Astrocyte (in vitro differentiated cells and primary cell): ENCODE results near the gene CTIF. TPM values are rescaled to one million over a fixed set of nuclear protein-coding genes. Genes with fewer than 3 reads are reported as not detected.

Source experiments
- DNase-seq: peaks from one replicate; pipeline ENCODE4 v3.0.0-alpha.2; 2010; ENCODE audit warnings: low read depth
- FAIRE-seq: peaks from 2 replicates; lab custom pipeline; 2011; peaks lifted over from hg19 to GRCh38; lab: Jason Lieb, UNC
- H2AFZ ChIP-seq: 2 replicates; pipeline ENCODE4 v1.6.0; 2012; ENCODE audit warnings: low read depth, low read length, inconsistent platforms
- H3K27ac ChIP-seq: 2 replicates; pipeline ENCODE4 v1.5.1; 2011; ENCODE audit warnings: low read depth, low read length, inconsistent platforms
- H3K27me3 ChIP-seq: 2 replicates; pipeline ENCODE4 v1.6.0; 2011; ENCODE audit warnings: low read length, inconsistent platforms; ENCODE audit not compliant: insufficient read depth
- H3K36me3 ChIP-seq: 2 replicates; pipeline ENCODE4 v1.5.1; 2011; ENCODE audit warnings: low read length, inconsistent platforms; ENCODE audit not compliant: insufficient read depth
- H3K4me1 ChIP-seq: 2 replicates; pipeline ENCODE4 v1.5.1; 2011; ENCODE audit warnings: low read length, inconsistent platforms; ENCODE audit not compliant: insufficient read depth
- H3K4me2 ChIP-seq: 2 replicates; pipeline ENCODE4 v1.6.0; 2012; ENCODE audit warnings: low read length, inconsistent platforms
- H3K4me3 ChIP-seq: 2 replicates; pipeline ENCODE4 v1.5.1; 2011; ENCODE audit warnings: low read depth, mild to moderate bottlenecking, low read length, inconsistent platforms; ENCODE audit not compliant: insufficient read depth
- H3K79me2 ChIP-seq: 2 replicates; pipeline ENCODE4 v1.6.0; 2012; ENCODE audit warnings: mild to moderate bottlenecking, low read length, inconsistent platforms; ENCODE audit not compliant: insufficient read depth
- H3K9ac ChIP-seq: 2 replicates; pipeline ENCODE4 v1.6.0; 2012; ENCODE audit warnings: mild to moderate bottlenecking, low read length, inconsistent platforms
- H3K9me3 ChIP-seq: 2 replicates; pipeline ENCODE4 v1.5.1; 2012; ENCODE audit warnings: low read depth, mild to moderate bottlenecking, low read length, inconsistent platforms; ENCODE audit not compliant: insufficient read depth
- H4K20me1 ChIP-seq: 2 replicates; pipeline ENCODE4 v1.6.0; 2012; ENCODE audit warnings: low read length, inconsistent platforms; ENCODE audit not compliant: insufficient read depth
- H3K27ac Mint-ChIP-seq: one replicate; pipeline ENCODE4 v1.8.0; 2021; ENCODE audit warnings: mild to moderate bottlenecking, mixed read lengths; ENCODE audit not compliant: unreplicated experiment
- H3K27me3 Mint-ChIP-seq: one replicate; pipeline ENCODE4 v1.8.0; 2021; ENCODE audit warnings: low read depth, mixed read lengths; ENCODE audit not compliant: unreplicated experiment
- H3K36me3 Mint-ChIP-seq: one replicate; pipeline ENCODE4 v1.8.0; 2021; ENCODE audit warnings: low read depth, mixed read lengths; ENCODE audit not compliant: unreplicated experiment
- H3K4me1 Mint-ChIP-seq: one replicate; pipeline ENCODE4 v1.8.0; 2021; ENCODE audit warnings: low read depth, mixed read lengths; ENCODE audit not compliant: unreplicated experiment
- H3K4me3 Mint-ChIP-seq: one replicate; pipeline ENCODE4 v1.8.0; 2021; ENCODE audit warnings: mild to moderate bottlenecking, moderate library complexity, mixed read lengths; ENCODE audit not compliant: unreplicated experiment
- H3K9me3 Mint-ChIP-seq: one replicate; pipeline ENCODE4 v1.8.0; 2021; ENCODE audit warnings: mild to moderate bottlenecking, mixed read lengths; ENCODE audit not compliant: unreplicated experiment
- EZH2 ChIP-seq: IDR thresholded peaks from 2 replicates; pipeline ENCODE4 v1.6.1; 2012; ENCODE audit warnings: mild to moderate bottlenecking, low read length, inconsistent platforms; ENCODE audit not compliant: insufficient read depth
- total RNA-seq: library from RNA; stranded (reverse); gene quantifications from 2 replicates; pipeline ENCODE4 v1.2.1, GENCODE V29; 2021
- TF ChIP-seq, protein P1 (sequence below): IDR thresholded peaks from 2 replicates; pipeline ENCODE4 v1.5.1; 2011; ENCODE audit warnings: low read depth, mild to moderate bottlenecking, inconsistent platforms, low read length, moderate library complexity; ENCODE audit not compliant: insufficient read depth

The CTIF gene
- total RNA-seq, 1 donor from 2014 or later = 101 TPM

DNA sequence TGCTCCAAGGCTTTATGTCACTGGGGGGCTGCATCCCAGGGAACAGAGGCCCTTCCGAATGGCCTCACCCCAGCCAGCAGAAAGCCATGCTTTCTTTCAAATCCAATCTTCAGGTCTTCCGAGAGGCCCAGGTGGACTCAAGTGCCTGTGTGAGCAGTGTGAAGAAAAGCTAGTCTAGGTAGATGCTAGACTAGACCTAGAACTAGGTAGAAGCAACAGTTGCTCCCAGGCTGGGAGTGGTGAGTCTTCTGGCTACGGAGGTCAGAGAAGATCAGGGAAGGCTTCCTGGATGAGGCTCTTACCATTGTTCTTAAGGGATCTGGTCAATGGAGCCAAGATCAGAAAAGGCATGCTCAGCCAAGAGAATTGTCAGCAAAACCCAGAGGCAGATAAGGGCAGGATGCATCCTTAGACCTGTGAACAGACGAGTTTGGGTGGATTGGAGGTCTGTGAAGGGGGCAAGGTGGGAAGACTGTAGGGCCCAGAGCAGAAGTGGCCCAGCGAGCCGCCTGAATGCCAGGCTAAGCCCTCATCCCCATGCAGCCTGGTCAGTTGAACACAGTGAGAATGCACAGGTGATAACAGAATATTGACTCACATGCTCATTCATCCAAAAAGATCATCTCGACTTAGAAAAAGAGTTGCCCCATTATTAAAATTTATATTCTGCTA lies 301.1 kb downstream of the CTIF start:
- peaks cover 61% of the 10 kb centered on the region for H3K4me1 Mint-ChIP-seq
- H3K27ac Mint-ChIP-seq = peak overlapping the region; percentile 20

DNA sequence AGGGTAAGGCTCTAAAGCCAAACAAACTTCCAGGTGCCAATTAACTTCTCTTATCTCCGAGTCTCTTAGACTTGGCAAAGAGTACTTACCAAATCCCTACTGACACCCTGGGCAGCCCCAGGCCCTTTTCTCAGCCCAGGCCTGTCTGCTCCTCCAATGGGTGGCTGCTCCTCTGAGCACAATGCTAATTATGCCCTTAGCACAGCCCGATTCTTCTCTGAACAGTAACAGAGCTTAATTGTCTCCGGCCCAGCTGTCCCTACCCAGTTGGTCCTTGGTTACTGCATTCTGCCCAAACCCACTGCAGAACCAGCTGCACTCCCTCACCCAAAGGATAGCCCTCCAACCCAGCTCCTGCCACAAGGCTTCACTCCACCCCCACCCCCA lies 301.7 kb downstream of the CTIF start:
- Histone ChIP-seq H4K20me1 (no peaks in the 10 kb centered on the region), H3K4me2 (no peak overlapping the region), H3K36me3 (no peaks in the 10 kb centered on the region), H2AFZ (no peak overlapping the region), H3K4me1 (peaks cover 45% of the 10 kb centered on the region), H3K9ac (no peak overlapping the region), H3K27ac (no peak overlapping the region), H3K27me3 (no peaks in the 10 kb centered on the region), H3K79me2 (no peaks in the 10 kb centered on the region), H3K4me3 (no peak overlapping the region), H3K9me3 (no peaks in the 10 kb centered on the region)
- Mint-ChIP-seq H3K4me1 (peaks cover 59% of the 10 kb centered on the region), H3K36me3 (peaks cover 19% of the 10 kb centered on the region), H3K9me3 (peaks cover 2% of the 10 kb centered on the region), H3K27ac (no peak overlapping the region), H3K27me3 (no peaks in the 10 kb centered on the region), H3K4me3 (no peak overlapping the region)
- TF ChIP-seq EZH2 = no peak
- TF ChIP-seq, protein P1, sequence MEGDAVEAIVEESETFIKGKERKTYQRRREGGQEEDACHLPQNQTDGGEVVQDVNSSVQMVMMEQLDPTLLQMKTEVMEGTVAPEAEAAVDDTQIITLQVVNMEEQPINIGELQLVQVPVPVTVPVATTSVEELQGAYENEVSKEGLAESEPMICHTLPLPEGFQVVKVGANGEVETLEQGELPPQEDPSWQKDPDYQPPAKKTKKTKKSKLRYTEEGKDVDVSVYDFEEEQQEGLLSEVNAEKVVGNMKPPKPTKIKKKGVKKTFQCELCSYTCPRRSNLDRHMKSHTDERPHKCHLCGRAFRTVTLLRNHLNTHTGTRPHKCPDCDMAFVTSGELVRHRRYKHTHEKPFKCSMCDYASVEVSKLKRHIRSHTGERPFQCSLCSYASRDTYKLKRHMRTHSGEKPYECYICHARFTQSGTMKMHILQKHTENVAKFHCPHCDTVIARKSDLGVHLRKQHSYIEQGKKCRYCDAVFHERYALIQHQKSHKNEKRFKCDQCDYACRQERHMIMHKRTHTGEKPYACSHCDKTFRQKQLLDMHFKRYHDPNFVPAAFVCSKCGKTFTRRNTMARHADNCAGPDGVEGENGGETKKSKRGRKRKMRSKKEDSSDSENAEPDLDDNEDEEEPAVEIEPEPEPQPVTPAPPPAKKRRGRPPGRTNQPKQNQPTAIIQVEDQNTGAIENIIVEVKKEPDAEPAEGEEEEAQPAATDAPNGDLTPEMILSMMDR = no peak
- FAIRE-seq (no peak), DNase-seq (no peak)

More for the DNA sequence above, 301.1 kb downstream of the CTIF start:
- Histone ChIP-seq H3K27ac (no peak overlapping the region), H3K79me2 (no peaks in the 10 kb centered on the region), H3K9me3 (no peaks in the 10 kb centered on the region), H4K20me1 (no peaks in the 10 kb centered on the region), H3K36me3 (no peaks in the 10 kb centered on the region), H3K9ac (no peak overlapping the region), H3K4me2 (no peak overlapping the region), H2AFZ (no peak overlapping the region), H3K4me1 (peaks cover 48% of the 10 kb centered on the region), H3K4me3 (no peak overlapping the region), H3K27me3 (no peaks in the 10 kb centered on the region)
- peaks cover 2% of the 10 kb centered on the region for H3K9me3 Mint-ChIP-seq
- no peaks in the 10 kb centered on the region for H3K27me3 Mint-ChIP-seq
- TF ChIP-seq, protein P1 = no peak
- TF ChIP-seq EZH2 = no peak
- no peak for DNase-seq
- no peak overlapping the region for H3K4me3 Mint-ChIP-seq
- peaks cover 16% of the 10 kb centered on the region for H3K36me3 Mint-ChIP-seq
- no peak for FAIRE-seq
